WERI-Rb-1 (cell line): ENCODE data around the gene GET3.

Experiments used
- DNase-seq: peaks from one replicate; pipeline ENCODE4 v3.0.0-alpha.2; 2020
- H3K27ac ChIP-seq: fragments of 250-450 bp; sonication (Bioruptor Pico); 2 replicates; pipeline ENCODE4 v1.5.1; 2020; ENCODE audit warnings: mild to moderate bottlenecking, moderate library complexity
- H3K27me3 ChIP-seq: fragments of 250-450 bp; sonication (Bioruptor Pico); 2 replicates; pipeline ENCODE4 v1.5.1; 2021; ENCODE audit warnings: mild to moderate bottlenecking, low read depth, moderate library complexity; ENCODE audit not compliant: insufficient read depth, severe bottlenecking
- H3K36me3 ChIP-seq: fragments of 250-450 bp; sonication (Bioruptor Pico); 2 replicates; pipeline ENCODE4 v1.5.1; 2020; ENCODE audit warnings: mild to moderate bottlenecking, moderate library complexity
- H3K4me3 ChIP-seq: 2 replicates; pipeline ENCODE4 v1.5.1; 2011; ENCODE audit warnings: low read depth, mild to moderate bottlenecking, control low read depth, low read length
- H3K9me3 ChIP-seq: fragments of 250-450 bp; sonication (Bioruptor Pico); 2 replicates; pipeline ENCODE4 v1.5.1; 2021; ENCODE audit warnings: mild to moderate bottlenecking, moderate library complexity; ENCODE audit not compliant: severe bottlenecking
- TF ChIP-seq, protein P1 (sequence below): IDR thresholded peaks from 2 replicates; pipeline ENCODE4 v1.5.1; 2011; ENCODE audit warnings: low read depth, mild to moderate bottlenecking, control low read depth, inconsistent platforms, low read length

GET3 gene

DNA sequence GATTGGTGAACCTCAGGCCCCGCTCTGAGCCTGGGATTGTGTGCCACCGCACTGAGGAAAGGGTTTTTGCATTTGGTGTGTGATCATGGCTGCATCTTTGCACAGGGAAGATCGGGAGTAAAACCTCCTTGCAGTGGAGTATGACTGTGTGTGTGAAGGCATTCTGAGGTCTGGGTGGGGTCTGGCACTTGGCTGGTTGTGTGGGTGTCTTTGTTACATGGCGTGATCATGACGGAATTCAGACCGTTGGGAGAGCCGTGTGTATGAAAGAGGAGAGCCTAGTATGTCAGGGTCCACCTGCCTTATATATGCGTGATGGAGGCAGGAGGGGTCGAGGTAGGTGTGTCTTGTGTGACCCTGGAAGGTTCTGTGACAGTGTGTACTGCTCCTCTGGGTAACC lies 13.6 kb downstream of the GET3 start:
- Histone ChIP-seq H3K9me3 (no peaks in the 10 kb centered on the region), H3K27ac (no peak overlapping the region), H3K36me3 (peaks cover 22% of the 10 kb centered on the region), H3K4me3 (no peak overlapping the region), H3K27me3 (no peaks in the 10 kb centered on the region)
- no peak for DNase-seq
- TF ChIP-seq, protein P1, sequence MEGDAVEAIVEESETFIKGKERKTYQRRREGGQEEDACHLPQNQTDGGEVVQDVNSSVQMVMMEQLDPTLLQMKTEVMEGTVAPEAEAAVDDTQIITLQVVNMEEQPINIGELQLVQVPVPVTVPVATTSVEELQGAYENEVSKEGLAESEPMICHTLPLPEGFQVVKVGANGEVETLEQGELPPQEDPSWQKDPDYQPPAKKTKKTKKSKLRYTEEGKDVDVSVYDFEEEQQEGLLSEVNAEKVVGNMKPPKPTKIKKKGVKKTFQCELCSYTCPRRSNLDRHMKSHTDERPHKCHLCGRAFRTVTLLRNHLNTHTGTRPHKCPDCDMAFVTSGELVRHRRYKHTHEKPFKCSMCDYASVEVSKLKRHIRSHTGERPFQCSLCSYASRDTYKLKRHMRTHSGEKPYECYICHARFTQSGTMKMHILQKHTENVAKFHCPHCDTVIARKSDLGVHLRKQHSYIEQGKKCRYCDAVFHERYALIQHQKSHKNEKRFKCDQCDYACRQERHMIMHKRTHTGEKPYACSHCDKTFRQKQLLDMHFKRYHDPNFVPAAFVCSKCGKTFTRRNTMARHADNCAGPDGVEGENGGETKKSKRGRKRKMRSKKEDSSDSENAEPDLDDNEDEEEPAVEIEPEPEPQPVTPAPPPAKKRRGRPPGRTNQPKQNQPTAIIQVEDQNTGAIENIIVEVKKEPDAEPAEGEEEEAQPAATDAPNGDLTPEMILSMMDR = no peak

DNA sequence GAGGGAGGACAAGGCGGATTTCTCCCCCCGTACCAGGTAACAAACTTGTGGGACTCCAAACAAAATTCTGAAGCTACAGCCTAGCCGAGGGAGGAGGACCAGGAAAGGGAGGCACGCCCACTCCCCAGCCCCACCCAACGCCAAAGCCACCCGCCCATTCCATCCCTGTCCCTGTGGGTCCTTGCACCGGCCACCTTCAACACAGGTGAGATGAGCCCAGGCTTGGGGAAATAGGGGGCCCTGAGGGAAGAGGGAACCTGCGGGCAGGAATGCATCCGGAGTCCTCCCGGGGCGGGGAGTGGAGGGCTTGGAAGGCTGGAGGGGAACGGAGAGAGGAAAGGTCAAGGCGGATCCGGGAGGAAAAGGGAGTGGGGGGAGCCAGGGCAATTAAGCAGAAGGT lies 14.3 kb downstream of the GET3 start, which contains the start of gene BEST2:
Gene BEST2 (plus strand): TSS at position 157 of the 400 bp plus-strand sequence. CDS start 802 bp downstream, outside the sequence.
- TF ChIP-seq, protein P1 = no peak
- Histone ChIP-seq H3K27me3 (no peaks in the 10 kb centered on the region), H3K36me3 (peaks cover 14% of the 10 kb centered on the region), H3K27ac (no peak within 1 kb of the TSS), H3K9me3 (no peaks in the 10 kb centered on the region), H3K4me3 (no peak within 1 kb of the TSS)
- DNase-seq = no peak

DNA sequence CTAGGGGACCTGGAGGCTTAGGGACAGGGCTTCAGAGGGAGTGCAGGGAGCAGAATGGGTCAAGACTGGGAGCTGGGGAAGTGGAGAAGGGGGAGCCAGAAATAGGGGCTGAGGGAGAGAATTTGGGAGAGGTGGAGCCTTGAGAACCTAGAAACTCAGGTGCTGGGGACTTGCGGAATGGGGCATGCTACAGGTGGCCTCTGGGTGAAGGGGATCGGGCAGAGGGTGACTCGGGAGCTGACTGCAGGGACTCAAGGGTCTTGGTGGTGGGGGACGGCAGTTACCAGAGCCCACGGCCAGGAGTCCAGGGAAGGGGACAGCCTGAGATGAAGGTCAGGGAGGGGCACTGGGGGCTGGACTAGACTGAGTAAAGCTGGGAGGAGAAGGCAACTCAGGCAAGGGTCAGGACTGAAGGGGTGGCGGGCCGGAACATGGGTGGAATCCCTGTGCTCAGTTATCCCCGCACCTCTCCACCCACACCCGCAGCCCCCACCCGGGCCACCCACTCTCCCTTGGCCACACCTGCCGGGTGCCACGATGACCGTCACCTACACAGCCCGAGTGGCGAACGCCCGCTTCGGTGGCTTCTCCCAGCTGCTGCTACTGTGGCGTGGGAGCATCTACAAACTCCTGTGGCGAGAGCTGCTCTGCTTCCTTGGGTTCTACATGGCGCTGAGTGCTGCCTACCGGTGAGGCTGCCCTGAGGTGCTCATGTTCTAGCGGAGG lies 14.9 kb downstream of the GET3 start:
- TF ChIP-seq, protein P1 = no peak
- H3K36me3 ChIP-seq = peaks cover 10% of the 10 kb centered on the region
- H3K9me3 ChIP-seq = no peaks in the 10 kb centered on the region
- no peaks in the 10 kb centered on the region for H3K27me3 ChIP-seq
- no peak for DNase-seq
- no peak overlapping the region for H3K27ac ChIP-seq
- no peak overlapping the region for H3K4me3 ChIP-seq

DNA sequence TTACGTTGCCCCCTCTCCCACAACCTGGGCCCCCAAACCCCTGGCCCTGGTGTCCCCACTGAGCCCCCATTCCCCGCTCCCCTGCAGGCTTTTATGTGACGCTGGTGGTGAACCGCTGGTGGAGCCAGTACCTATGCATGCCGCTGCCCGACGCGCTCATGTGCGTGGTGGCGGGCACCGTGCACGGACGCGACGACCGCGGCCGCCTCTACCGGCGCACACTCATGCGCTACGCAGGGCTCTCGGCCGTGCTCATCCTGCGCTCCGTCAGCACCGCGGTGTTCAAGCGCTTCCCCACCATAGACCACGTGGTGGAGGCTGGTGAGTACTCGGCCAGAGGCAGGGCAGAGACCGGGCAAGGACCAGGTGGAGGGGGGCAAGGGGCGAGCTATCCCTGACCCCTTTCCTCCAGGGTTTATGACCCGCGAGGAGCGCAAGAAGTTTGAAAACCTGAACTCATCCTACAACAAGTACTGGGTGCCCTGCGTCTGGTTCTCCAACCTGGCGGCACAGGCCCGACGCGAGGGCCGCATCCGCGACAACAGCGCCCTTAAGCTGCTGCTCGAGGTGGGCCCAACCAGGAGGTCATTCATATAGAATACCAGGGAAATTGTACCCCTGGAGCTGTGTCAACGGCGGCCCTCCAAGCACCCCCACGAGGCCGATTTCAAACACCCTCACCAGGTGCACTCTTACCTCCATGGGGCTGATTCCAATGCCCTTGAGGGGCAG lies 17.3 kb downstream of the GET3 start:
- no peaks in the 10 kb centered on the region for H3K27me3 ChIP-seq
- no peaks in the 10 kb centered on the region for H3K9me3 ChIP-seq
- no peak overlapping the region for H3K4me3 ChIP-seq
- no peak overlapping the region for H3K27ac ChIP-seq
- no peak for DNase-seq
- TF ChIP-seq, protein P1 = no peak
- H3K36me3 ChIP-seq = no peaks in the 10 kb centered on the region

DNA sequence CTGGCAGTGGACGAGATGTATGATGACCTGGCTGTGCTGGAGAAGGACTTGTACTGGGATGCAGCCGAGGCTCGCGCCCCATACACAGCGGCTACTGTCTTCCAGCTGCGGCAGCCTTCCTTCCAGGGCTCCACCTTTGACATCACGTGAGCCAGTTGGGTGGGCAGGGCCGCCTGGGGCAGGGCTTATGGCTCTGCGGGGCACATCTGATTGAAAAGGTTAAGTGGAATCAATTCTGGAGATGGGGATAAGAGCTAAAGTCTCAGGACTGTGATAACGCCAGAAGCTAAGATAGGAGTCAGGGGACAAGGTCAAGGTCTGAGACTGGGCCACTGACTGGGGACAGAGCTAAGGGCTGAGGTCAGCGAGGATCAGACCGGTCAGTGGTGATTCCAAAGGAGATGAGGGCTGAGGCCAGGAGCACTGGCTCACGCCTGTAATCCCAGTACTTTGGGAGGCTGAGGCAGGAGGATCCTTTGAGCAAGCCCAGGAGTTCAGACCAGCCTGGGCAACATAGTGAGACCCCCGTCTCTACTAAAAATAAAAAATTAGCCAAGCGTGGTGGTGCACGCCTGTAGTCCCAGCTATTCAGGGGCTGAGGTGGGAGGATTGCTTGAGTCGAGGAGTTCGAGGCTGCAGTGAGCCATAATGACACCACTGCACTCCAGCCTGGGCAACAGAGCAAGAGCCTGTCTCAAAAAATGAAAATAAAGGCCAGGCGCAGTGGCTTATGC lies 19.0 kb downstream of the GET3 start:
- H3K27me3 ChIP-seq = no peaks in the 10 kb centered on the region
- H3K27ac ChIP-seq = no peak overlapping the region
- TF ChIP-seq, protein P1 = no peak
- no peak overlapping the region for H3K4me3 ChIP-seq
- no peaks in the 10 kb centered on the region for H3K9me3 ChIP-seq
- no peak for DNase-seq
- H3K36me3 ChIP-seq = no peaks in the 10 kb centered on the region
